ENCODE data around the gene AHNAK2. TPM values are rescaled to one million over a fixed set of nuclear protein-coding genes. Genes with fewer than 3 reads are reported as not detected.

Gene AHNAK2
- total and polyA plus RNA-seq, 9 of the 15 experiments (the other 6 are each of a cell fraction or from before 2014, with no cell fraction given) = 0.04 to 0.09 (median 0.04) TPM; not detected in 6

GRCh38 chr14:105026033-105026785 is 48.0 kb upstream of the AHNAK2 start:
- no peak for ATAC-seq
- Histone ChIP-seq H2AFZ (ENCODE audit: low read depth, low read length) (no peak overlapping the region), H3K36me3 (ENCODE audit: control insufficient read depth, insufficient read depth, low read length) (no peaks in the 10 kb centered on the region), H3K4me1 (replicated peaks in 1 of 2; ENCODE audit: control insufficient read depth in 2 of 2, insufficient read depth in 2 of 2, low read length in 2 of 2) (peaks cover 0 to 5% of the 10 kb centered on the region in 2 experiments; a peak in 2 of 5 replicates), H3K79me2 (ENCODE audit: control insufficient read depth, insufficient read depth, low read length) (peaks cover 12% of the 10 kb centered on the region), H3K27me3 (ENCODE audit: control insufficient read depth in 2 of 2, insufficient read depth in 2 of 2, low read length in 2 of 2) (no peaks in the 10 kb centered on the region), H3K9me3 (replicated peaks; ENCODE audit: control insufficient read depth, insufficient read depth, low read depth, low read length) (no peaks in the 10 kb centered on the region), H4K20me1 (replicated peaks; ENCODE audit: control insufficient read depth, insufficient read depth, low read length) (no peaks in the 10 kb centered on the region), H3K27ac (ENCODE audit: extremely low read depth, low read depth, low read length) (no peak overlapping the region), H3K4me3 (no peak overlapping the region), H3K4me2 (ENCODE audit: insufficient read depth, low read length) (no peak overlapping the region), H3K9me1 (ENCODE audit: control insufficient read depth, insufficient read depth, low read length) (no peaks in the 10 kb centered on the region), H3K9ac (ENCODE audit: insufficient read depth in 1 of 2, low read depth in 2 of 2, low read length in 2 of 2) (no peak overlapping the region)
- BruUV-seq (replicated peaks) = no TSS peak
- DNase-seq (ENCODE audit: extremely low read depth in 1 of 4, low spot score in 3 of 4) = no peak
- intact Hi-C loops (cut with micrococcal nuclease) = no loop called here
- POLR2A ChIA-PET = interaction anchor here (0.6 kb wide), 1 partner anchor 14 kb away, joined by 3 read pairs; no protein-coding TSS in a partner anchor
- in situ Hi-C loops (cut with MboI) = no loop called here
- CTCF ChIA-PET (ENCODE audit: low intra/inter-chr PET ratio) = no interaction called here
- no peak for FAIRE-seq
- TF ChIP-seq PYGO2 (tag; IDR thresholded peaks at IDR 0.05) = no peak
- no peak for TF ChIP-seq RERE (CRISPR knock-in tag; IDR thresholded peaks at IDR 0.05; ENCODE audit: borderline replicate concordance)
- 0 out of 2 replicates have a peak, but pooled peaks have one; percentile 10 for TF ChIP-seq FOSL1 (tag; conservative IDR thresholded peaks at IDR 0.05)
- TF ChIP-seq JUNB (CRISPR knock-in tag; conservative IDR thresholded peaks at IDR 0.05) = no peak
- TF ChIP-seq ZBTB49 (CRISPR knock-in tag; IDR thresholded peaks at IDR 0.05; ENCODE audit: borderline replicate concordance) = no peak
- 81% methylated on average over 14 of the region's 16 CpGs for WGBS (ENCODE audit: insufficient coverage, low coverage, missing lambda C conversion rate)

Data from K562 (cell line).